H4 (cell line): ENCODE data around the gene SYTL2. TPM values are rescaled to one million over a fixed set of nuclear protein-coding genes. Genes with fewer than 3 reads are reported as not detected.

ENCODE experiments used
- DNase-seq: peaks from one replicate; pipeline ENCODE4 v3.0.0-alpha.2; 2015; ENCODE audit warnings: low spot score
- total RNA-seq: library from RNA; depleted of rRNA; stranded (reverse); fragments of >200 nt; shearing (Covaris generic); gene quantifications from 2 replicates; pipeline ENCODE4 v1.2.3, GENCODE V29; 2014

Gene SYTL2
- total RNA-seq, 1 experiment from 2014 or later = 61.4 TPM

DNA sequence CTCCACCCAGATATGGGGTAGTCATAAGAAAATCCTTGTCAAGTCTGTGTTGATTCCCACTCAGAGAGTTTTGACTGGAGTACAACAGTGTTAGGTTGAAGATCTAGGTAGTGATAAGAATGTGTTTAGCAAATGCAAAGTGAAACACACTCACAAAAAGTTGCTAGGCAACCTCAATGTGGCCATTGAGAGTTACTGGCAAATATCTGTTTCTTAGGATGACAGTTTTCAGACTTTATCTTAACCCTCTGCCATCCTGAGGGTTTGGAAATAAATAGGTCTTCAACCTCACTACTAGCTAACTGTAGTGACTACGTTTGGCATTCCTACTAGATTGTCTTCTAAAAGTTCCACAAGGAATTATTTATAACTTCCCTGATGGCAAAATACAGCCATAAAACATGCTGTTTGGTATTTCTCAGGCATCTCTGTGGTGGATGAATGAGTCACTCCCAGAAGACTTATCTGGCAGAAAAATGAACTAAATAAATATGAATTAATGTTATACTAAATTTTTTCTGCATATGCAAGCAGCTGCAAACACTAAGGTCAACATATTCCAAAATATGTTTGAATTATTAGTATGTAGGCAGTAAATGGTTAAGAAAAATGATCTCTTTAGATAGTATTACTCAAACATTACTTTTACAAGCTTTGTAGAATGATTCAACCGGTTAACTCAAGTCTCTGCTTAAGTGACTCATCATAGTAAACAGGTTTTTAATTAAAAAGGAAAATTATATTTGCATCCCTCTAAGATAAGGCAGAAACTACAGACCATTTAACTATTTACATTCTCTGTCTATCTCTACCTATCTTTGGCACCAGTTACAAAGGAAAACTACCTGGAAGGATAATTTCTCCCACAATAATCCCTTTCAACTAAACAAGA lies 17.1 kb upstream of the SYTL2 start:
- peak; percentile 81 for DNase-seq

DNA sequence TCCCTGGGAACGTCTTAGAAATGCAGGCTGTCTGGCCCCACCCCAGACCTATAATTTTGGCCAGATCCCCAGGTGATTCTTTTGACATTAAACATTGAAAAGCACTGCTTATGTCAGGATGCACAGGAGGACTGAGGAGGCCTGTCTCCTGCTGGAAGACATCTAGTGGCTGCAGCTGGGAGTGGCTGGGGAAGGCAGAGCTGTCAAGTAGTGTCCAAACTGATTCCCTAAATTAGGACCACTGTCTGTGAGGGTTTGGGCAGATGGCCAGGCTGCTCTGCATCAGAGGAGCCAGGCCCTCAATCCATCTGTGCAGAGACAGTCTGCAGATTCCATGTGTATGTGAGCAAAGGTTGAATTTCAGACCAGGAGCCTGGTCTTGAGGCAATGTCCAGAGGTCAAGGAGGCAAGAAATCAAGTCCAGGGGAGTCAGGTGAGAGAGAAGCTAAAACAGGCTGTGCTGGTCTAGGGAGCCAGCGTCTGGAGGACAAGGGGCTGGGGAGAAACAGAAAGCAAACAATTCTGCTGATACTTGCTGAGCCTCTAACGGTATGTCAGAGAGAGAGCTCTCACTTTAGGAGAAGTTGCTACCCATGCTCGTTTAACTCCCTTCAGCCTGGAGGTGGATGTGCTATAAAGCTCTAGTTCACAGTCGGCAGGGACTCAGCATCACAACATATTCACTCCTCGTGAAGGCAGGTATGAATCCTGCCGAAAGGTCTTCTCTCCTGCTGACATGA lies 15.3 kb upstream of the SYTL2 start:
- DNase-seq = no peak

DNA sequence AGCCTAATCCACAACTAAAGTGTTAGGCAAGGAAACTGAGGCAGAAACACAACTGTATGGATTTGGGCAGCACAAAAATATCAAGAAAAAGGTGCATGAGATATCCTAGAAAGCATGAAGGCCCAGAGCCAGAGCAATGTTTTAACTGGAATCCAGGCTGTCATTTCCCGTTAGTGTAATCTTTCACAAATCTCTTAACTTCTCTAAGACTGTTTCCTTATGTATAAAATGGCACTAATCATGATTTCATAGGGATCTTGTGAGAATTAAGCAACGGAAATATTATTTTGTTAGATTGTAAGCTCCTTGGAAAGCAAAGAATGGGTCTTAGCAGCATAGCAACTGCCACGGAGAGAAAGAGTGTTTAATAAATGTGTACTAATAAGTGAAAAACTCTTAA lies 14.7 kb upstream of the SYTL2 start:
- DNase-seq = no peak

- peak; percentile 98 for DNase-seq
These were observed 12.9 kb upstream of the SYTL2 start for GRCh38 chr11:85823816-85824215.

DNA sequence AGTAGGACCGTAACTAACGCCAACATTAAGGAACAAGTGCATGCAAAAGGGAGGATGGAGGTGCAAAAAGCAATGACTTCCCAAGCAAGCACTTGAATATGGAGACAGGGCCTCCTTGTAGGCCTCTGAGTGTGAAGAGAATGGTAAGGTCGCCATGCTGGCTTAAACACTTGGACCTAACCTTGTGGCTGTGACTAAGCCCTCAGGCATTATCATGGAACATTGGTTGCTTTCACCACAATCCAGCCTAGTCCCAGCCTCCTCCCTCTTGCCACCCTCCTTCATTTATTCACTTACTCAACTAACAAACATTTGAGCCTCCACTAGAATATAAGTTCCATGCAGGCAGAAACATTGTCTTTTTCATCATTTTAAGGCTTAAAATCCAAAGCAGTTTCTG lies 11.9 kb upstream of the SYTL2 start:
- DNase-seq = peak; percentile 65

DNA sequence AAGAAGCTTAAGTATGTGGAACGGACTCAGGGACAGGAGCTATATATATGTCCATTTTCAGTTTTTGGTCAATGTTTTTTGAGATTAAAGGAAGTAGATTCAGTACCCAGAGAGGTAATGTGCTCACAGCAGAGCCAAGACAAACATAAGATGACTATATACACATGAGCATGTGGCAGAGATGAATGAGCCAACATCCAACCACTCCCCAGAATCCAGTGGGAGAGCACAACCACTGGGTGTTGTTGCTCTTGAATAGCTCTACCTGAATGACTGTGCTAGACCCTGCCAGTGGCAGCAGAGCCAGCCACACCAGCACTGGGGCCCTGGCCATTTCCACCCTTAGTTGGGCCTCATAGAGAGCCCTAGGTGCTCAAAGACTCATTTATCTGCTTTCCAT lies 10.7 kb upstream of the SYTL2 start:
- no peak for DNase-seq

- no peak for DNase-seq
These were observed 8.5 kb upstream of the SYTL2 start for GRCh38 chr11:85819441-85819840.

DNA sequence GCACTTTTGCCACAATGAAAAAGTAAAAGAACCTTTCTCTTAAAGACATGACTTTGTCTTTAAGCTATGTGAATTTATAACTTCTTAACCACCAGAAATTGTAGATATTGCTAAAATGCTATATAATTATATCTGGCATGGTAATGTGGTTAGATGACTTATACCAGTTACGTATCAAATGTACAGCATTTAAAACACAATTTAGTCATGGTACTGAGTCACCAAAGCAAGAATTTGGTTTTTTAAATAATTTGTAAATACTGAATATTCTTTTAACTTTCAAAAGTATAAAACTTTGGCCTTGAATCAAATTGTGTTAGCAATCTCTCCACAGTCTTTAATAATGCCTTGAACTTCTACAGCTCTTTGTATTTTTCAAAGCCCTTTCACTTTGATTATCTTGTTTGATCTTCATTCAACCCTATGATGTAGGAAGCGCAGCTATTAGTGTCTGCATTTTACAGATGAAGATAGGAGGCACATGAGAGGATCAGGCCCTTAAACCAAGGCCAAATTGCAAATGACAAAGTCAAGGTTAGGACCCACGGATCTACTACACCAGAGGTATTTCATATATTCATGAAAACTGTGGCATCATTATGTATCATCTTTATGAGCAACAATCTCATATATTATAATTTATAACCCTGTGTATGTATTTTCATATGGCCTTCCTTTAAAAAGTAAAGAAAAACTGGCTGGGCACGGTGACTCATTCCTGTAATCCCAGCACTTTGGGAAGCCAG lies 4.4 kb upstream of the SYTL2 start:
- peak; percentile 67 for DNase-seq

DNA sequence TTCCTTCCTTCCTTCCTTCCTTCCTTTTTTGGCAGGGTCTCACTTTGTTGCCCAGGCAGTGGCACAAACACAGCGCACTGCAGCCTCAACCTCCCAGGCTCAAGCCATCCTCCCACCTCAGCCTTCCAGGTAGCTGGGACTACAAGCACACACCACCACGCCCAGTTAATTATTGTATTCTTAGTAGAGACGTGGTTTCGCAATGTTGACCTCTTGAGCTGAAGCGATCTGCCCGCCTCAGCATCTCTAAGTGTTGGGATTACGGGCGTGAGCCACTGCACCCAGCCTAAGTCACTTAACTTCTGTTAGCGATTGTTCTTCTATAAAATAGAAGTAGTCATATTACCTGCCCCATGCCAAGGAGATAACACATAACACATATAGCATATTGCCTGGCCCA lies 2.8 kb upstream of the SYTL2 start:
- DNase-seq = no peak

- DNase-seq = no peak
These were observed 683 bp upstream of the SYTL2 start for GRCh38 chr11:85811624-85812023.

DNA sequence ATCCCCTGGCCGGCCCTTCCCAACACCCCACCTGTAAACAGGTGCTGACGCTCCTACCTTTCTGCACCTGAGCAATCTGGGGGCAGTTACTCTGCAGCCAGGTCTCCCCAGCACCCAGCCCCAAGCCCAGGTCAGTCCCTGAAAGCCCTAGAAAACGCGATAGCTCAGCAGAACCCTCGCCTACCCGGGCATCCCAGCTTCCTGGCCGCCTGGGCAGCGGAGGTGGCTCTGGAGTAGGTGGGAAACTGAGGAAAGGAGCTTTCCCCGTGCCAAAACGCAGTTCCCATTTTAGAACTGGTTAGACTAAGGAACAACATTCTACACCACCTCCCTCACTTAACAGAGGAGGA lies 445 bp downstream of the SYTL2 start:
- DNase-seq = no peak

- peak; percentile 30 for DNase-seq
These were observed 1.1 kb downstream of the SYTL2 start for GRCh38 chr11:85809863-85810262.

- DNase-seq = no peak
These were observed 1.8 kb downstream of the SYTL2 start for GRCh38 chr11:85809191-85809590.

DNA sequence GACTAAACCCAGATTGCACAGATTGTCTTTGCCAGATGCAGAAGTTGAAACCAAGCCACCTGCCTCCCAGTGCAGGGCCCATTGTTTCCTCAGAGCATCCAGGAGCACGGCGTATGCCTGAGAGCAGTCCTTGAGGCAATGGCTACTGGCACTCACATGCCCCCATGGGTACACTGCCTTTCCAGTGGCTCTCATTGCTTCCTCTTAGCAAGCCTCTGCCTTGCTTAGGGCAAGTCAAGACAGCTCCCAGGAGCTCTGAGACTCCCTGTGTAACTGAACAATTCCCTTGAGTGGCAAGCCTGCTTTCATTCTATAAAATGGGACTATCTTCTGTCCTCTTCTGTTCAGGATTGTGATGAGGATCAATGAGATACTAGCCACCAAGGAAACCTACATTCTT lies 4.1 kb downstream of the SYTL2 start:
- no peak for DNase-seq

DNA sequence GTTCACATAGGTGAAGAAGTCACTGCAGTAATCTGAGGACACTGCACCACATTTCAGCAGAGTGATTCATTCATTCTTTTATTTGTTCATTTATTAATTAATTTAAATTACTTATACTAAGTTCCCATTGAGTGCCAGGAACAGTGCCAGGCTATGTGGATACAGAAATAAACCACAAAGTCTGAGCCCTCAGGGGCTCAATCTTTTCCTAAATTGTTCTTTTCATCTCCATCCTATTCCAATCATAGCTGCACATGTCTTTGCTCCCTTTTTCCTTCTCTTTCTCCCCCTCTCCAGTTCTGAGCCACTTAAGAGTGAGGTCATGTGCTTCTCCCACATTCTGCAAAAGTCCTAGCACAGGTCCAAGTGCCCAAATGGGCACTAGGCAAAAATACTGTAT lies 4.9 kb downstream of the SYTL2 start:
- DNase-seq = no peak

GRCh38 chr11:85805387-85805786 lies 5.6 kb downstream of the SYTL2 start:
- DNase-seq = peak; percentile 15

DNA sequence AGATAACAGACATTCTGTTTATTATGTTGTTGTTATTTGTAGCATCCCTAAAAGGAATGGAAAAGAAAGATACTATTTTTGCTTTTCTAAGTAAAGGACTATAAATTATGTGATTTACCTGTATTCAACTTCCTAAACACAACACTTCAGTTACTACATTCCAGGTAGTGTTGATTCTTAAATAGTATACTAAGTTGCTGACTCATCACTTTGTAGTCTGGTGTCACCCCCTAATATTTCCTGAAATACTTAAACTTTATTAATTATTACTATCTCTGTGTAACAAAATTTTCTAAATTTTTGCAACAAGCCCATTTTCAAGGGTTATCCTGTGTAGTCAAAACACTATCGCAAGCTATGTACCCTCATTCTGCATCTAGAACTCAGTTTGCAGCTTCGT lies 7.0 kb downstream of the SYTL2 start:
- no peak for DNase-seq

DNA sequence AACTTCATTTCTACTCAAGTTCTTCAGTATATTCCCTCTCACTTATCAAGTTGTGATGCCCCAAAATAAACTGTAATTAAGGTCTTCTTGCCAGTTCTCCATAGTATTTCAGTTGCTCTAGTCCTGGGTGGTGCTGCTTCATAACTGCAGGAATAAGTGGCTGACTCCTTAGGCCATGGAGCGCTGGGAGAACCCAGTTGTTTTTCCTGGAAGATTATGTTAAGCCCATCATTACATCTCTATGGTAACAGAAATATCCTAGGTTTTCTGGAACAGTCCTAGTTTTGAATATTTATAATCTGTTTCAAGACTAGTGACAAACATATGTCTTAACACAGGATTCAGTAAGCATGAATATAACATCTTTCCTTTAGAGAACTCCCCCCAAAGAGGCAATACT lies 7.6 kb downstream of the SYTL2 start:
- DNase-seq = no peak

GRCh38 chr11:85801527-85801926 lies 9.4 kb downstream of the SYTL2 start:
- no peak for DNase-seq

DNA sequence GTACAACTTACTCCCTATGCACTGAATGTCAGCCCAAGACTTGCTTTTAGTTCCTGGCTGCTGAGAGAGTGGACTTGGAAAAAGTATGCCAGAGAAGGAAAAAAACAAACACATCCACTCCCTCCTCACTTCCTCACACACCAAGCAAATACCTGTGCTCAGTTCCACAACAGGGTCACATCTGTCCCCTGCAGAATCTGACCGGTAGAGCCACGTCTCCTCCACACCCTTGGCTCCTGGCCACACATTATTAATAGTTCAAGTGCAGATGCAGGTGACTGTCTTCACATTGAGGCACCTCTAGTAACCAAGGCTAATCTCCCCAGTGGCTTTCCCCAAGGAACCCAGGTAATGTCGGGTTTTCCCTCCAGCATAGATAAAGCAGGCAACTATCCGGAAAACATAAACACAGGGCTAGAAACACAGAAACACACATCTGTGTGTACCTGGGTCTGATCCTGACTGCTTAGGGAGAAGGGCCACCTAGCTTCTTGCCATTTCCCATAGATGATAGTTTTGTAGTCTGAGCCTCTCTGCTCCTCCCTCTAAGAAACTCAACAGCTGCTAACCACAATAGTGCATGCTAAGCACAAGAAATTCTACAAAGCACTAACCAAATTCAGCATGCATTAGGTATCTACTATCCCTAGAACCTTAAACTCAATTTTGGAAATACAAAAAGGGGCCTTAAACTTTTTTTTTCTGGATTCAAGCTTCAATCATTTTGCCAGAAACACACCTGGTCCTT lies 10.2 kb downstream of the SYTL2 start:
- DNase-seq = no peak

DNA sequence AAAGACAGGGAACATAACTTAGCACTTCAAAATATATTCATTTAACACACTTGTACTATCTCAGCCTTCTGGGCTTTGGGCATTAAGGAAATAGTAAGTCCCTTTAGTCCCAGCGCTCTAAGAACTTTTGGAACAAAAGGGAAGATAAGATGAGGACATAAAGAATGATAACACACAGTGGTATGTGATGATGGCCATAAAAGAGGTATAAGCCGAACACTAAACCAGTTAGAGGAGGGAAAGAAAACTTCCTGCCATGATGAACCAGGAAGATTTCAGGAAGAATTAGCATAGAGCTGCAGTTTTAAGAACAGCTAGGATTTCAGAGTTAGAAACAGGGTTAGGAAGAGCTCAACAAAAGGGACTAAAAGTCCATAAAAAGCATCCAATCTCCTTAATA lies 11.8 kb downstream of the SYTL2 start:
- no peak for DNase-seq

DNA sequence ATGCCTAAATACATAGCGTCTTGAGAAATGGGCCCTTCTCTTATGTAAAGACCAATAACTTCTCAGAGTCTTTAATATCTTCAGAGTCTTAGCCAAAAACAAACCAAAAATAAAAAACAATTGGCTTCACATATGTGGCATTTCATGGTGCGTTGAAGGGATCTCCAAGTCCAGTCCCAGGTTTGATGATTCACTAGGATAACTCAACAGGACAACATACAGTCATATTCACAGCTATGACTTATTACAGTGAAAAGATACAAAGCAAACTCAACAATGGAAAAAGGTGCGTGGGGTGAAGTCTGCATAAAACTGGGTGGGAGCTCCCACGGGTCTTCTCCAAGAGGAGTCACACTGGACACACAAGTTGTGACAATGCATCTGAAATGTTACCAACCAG lies 12.6 kb downstream of the SYTL2 start:
- DNase-seq = no peak
